ENCODE measurements around the gene VTI1A. TPM values are rescaled to one million over a fixed set of nuclear protein-coding genes. Genes with fewer than 3 reads are reported as not detected.

The VTI1A gene
- total and polyA plus RNA-seq, 9 donors, result 7.8 to 48.2 (median 20.0) TPM

- intact Hi-C loops (cut with DNase I), result loop anchor here in 1 of 4 donors (5.0 kb wide), 1 partner anchor 822 kb away; no protein-coding TSS in a partner anchor
- 54 to 59% (median 55%) methylated on average over 4 of the region's 4 CpGs for WGBS, 3 donors
- H3K9me3 ChIP-seq, result no peaks in the 10 kb centered on the region
- no peaks in the 10 kb centered on the region for H3K4me1 ChIP-seq (ENCODE audit: insufficient read depth)
- DNase-seq, result peak in 1 of 5 donors; percentile 19
- no peak for TF ChIP-seq POLR2A (IDR thresholded peaks at IDR 0.05)
- TF ChIP-seq CTCF (IDR thresholded peaks at IDR 0.05), result peak in 1 of 3 donors; percentile 32
- no peak overlapping the region for H3K27ac ChIP-seq
- H3K4me3 ChIP-seq, result no peak overlapping the region
- H3K36me3 ChIP-seq, result no peaks in the 10 kb centered on the region
- H3K27me3 ChIP-seq, result no peaks in the 10 kb centered on the region
Measured at GRCh38 chr10:112565434-112566053, 118.5 kb downstream of the VTI1A start.

GRCh38 chr10:112570585-112570984, 123.6 kb downstream of the VTI1A start:
- H3K4me3 ChIP-seq, result no peak overlapping the region
- WGBS, 3 donors, result 91 to 93% (median 91%) methylated on average over 3 of the region's 3 CpGs
- no peak for TF ChIP-seq CTCF (IDR thresholded peaks at IDR 0.05)
- TF ChIP-seq EP300 (IDR thresholded peaks at IDR 0.05), result no peak
- TF ChIP-seq POLR2A (IDR thresholded peaks at IDR 0.05), result no peak
- H3K9me3 ChIP-seq, result no peaks in the 10 kb centered on the region
- no peaks in the 10 kb centered on the region for H3K4me1 ChIP-seq (ENCODE audit: insufficient read depth)
- H3K27ac ChIP-seq, result no peak overlapping the region
- H3K27me3 ChIP-seq, result no peaks in the 10 kb centered on the region
- no peak for DNase-seq
- H3K36me3 ChIP-seq, result no peaks in the 10 kb centered on the region
- intact Hi-C loops (cut with DNase I), result no loop called here

GRCh38 chr10:112579578-112579977, 132.6 kb downstream of the VTI1A start:
- Histone ChIP-seq H3K4me3 (no peak overlapping the region), H3K27ac (no peak overlapping the region), H3K27me3 (no peaks in the 10 kb centered on the region), H3K9me3 (no peaks in the 10 kb centered on the region), H3K4me1 (ENCODE audit: insufficient read depth) (no peaks in the 10 kb centered on the region), H3K36me3 (no peaks in the 10 kb centered on the region)
- 94 to 98% (median 94%) methylated on average over 1 of the region's 1 CpG for WGBS, 3 donors
- intact Hi-C loops (cut with DNase I), result no loop called here
- TF ChIP-seq EP300 (IDR thresholded peaks at IDR 0.05) (no peak), CTCF (IDR thresholded peaks at IDR 0.05) (no peak), POLR2A (IDR thresholded peaks at IDR 0.05) (no peak)
- no peak for DNase-seq

GRCh38 chr10:112580267-112580666, 133.3 kb downstream of the VTI1A start:
- Histone ChIP-seq H3K9me3 (no peaks in the 10 kb centered on the region), H3K4me1 (ENCODE audit: insufficient read depth) (no peaks in the 10 kb centered on the region), H3K27ac (no peak overlapping the region), H3K27me3 (no peaks in the 10 kb centered on the region), H3K4me3 (no peak overlapping the region), H3K36me3 (no peaks in the 10 kb centered on the region)
- no peak for DNase-seq
- no peak for TF ChIP-seq CTCF (IDR thresholded peaks at IDR 0.05)
- no peak for TF ChIP-seq POLR2A (IDR thresholded peaks at IDR 0.05)
- no peak for TF ChIP-seq EP300 (IDR thresholded peaks at IDR 0.05)
- 90 to 95% (median 94%) methylated on average over 2 of the region's 2 CpGs for WGBS, 3 donors
- intact Hi-C loops (cut with DNase I), result no loop called here

Data from ovary (tissue), 9 donors.